ENCODE results near the gene TRAPPC1.
"Not testable (repeated sequence)": the region's sequence is repeated elsewhere in the genome, so short reads cannot be mapped to it uniquely, and the experiment has no call there.

- TF ChIP-seq CTCF (IDR thresholded peaks at IDR 0.05 in 4 of 5, conservative IDR thresholded peaks at IDR 0.05 in 1 of 5); POLR2A (IDR thresholded peaks at IDR 0.05): not testable (repeated sequence)
These were observed 21.5 kb upstream of the TRAPPC1 start for GRCh38 chr17:7953266-7953665.
